HG03066 (cell line): ENCODE data around the gene CDCA7L.
A peak's percentile ranks its signal among the peaks of the same experiment; 100 is the strongest.
"Not testable (repeated sequence)": the region's sequence is repeated elsewhere in the genome, so short reads cannot be mapped to it uniquely, and the experiment has no call there.

Experiments used
- ATAC-seq: cut with Tn5 transposase; IDR thresholded peaks from one replicate; pipeline ENCODE4 v1.9.1; 2021; ENCODE audit warnings: low read depth; ENCODE audit not compliant: unreplicated experiment

Gene CDCA7L

DNA sequence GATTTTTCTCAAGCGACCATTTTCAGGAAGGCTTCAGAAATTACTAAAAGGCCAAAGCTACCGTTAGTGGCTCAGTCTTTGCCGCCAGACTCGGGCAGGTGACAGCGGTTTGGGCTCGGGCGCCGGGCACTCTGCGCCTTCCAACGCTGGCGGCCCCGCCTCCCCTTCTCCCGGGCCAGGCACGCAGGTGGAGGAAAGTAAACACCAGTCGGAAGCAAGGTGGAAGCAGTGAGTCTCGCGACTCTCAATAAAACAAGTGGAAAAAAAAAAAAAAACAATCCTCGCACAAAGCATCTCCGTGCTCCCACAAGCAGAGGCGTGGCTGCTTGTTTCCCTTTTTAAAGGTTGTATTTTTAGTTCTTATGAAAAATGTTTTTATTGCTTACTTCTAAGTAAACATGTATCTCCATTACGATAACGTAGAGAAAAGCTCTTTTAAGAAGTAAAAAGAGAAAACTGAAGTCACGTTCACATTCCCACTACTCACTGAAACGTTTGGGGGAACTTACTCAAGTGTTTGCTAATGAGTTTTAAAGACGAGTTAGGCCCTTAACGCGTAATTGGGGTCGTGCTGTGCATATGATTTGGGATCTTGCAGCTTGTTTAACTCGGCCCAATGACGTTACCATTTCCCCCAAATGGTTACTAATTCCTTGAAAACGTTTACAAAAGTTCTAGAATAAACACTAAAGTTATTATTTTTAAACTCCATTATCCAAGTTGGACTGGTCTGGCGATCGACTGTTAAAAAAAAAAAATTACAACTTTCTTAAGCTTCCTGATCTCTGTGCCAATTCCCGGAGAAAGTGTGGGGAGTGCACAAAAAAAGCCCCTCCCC is 864 bp downstream of the CDCA7L start:
- no peak for ATAC-seq

DNA sequence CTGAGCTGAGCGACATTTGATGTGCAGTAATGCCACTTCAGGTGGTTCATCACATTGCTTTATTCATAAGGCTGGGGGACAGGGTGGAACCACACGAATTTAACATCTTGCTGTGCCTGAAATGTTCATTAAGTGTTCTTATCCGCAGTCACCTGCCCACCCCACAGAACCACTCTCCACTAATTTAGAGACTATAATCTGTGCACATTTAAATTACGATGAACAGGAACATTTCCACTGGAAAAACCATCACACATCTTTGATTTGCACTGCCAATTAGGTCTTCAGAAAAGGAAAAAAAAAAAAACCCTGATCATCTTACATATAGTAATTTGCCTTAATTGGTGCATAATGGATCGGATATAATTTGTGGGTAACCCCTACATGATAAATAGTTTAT is 2.3 kb downstream of the CDCA7L start:
- no peak for ATAC-seq

DNA sequence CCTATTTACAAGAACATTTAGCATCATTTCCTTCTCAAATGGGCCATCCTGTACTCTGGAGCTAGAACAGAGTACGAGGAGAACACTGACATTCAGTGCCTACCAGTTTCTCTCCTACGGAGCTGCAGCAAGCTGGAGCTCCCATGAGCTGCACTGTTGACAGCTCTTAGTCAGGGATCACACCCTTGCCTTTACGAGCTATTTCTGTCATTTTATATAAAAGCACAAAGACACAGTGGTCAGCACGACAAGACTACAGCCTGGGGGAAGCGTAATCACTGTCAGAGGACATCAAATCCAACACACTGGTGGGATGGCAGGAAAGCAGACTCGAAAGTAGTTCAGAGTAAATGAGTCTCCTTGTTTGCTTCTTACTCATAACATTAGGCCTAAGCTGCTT is 2.7 kb downstream of the CDCA7L start:
- ATAC-seq, result no peak

DNA sequence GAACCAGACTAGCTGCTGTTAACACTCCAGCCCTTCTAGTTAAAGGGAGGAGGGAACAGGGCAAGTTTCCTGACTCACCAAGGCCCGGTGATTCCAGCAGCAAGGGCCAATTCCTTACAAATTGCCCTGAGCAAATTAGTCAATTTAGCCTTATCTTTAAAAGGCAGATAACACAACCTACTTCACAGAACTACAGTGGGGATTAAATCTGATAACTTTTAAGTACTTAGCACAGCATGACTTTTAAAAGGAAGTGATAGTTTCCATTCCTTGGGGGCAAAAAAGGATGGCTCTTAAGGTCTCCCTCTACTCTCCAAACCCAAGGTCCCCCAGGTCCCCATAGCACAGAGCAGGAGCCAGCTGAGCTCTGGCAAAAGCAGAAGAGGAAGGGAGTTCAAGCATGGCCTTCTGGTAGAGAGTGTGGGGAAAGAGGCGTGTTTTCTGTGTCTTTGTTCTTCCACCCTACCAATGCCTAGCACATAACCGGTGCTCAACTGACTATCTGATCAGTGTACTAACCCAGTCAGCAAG is 4.0 kb downstream of the CDCA7L start:
- ATAC-seq, result peak; percentile 16

DNA sequence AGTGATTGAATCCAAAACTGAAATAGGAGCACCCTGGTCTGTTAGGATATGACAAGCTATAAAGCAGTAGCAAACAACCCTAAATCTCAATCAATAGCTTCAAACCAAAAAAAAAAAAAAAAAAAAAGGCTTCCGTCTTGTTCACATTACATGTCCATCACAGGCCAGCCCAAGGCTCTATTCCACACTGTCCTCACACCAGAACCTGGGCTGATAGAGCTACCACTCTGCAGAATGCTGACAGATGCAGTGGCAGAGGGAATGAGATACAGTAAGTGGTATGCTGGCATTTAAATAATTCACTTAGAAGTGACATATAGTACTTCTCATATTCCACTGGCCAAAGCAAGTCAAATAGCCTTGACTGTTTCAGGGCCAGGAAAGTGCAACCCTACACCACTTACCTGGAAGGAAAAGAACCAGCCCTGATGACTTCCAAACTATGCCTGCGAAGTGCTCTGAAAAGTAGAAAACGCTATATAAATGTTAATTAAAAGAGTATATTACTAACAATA is 5.8 kb downstream of the CDCA7L start:
- ATAC-seq, result peak; percentile 1

DNA sequence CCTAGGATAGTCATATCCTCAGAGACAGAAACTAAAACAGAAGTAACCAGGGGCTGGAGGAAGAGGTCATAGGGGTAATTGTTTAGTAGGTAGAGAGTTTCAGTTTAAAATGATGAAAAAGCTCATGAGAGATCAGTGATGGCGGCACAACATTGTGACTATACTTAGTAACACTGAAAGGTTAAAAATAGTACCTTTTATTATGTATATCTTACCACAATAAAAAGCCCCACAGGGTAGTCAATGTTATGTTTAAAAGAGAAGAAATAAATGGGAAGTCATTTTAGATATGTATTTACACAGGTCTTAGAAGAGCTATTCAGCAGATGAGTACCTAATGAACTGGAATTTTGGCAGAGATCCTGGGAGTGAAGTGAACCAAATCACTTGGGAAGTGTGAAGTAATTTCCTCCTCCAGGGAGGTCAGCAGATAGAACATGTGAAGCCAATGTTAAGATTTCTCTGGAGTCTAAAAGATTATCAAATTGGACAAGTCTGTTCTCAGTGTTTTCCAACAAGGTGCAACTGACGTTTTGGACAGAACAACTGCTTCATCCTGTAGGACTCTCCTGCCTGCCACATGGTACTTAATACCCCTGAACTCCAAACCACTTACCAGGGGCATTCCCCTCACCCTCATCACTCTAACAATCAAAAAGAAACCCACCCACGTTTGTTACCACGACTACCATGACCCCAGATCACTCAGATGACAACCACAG is 6.4 kb downstream of the CDCA7L start:
- peak; percentile 51 for ATAC-seq

DNA sequence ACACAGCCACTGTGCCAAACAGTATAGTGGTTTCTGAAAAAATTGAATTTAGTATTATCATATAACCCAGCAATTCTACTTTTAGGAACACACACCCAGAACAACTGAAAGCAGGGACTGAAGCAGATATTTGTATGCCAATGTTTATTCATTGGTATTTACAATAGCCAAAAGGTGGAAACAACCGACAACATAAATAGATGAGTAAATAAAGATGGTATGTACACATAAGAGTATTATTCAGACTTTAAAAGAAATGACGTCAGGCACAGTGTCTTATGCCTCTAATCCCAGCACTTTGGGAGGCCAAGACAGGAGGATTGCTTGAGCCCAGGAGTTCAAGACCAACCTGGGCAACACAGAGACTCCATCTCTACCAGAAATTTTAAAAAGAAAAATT is 7.2 kb downstream of the CDCA7L start:
- ATAC-seq, result no peak

DNA sequence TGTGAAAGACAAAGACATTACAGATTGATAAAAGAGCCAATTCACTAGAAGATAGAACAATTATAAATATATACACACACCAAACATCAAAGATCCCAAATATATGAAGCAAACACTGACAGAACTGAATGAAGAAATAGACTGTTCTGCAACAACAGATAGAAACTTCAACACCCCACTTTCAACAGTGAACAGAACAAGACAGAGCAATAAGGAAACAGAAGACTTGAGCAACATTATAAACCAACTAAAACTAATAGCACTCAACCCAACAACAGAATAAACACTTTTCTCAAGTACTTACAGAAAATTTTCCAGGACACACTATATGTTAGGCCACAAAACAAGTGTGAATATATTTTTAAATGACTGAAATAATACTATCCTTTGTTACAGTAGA is 10.9 kb downstream of the CDCA7L start:
- no peak for ATAC-seq

DNA sequence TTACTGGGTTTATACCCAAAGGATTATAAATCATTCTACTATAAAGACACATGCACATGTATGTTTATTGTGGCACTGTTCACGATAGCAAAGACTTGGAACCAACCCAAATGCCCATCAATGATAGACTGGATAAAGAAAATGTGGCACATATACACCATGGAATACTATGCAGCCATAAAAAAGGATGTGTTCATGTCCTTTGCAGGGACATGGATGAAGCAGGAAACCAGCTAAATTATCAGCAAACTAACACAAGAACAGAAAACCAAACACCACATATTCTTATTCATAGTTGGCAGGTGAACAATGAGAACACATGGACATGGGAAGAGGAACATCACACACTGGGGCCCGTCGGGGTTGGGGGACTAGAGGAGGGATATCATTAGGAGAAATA is 12.4 kb downstream of the CDCA7L start:
- ATAC-seq, result not testable (repeated sequence)

DNA sequence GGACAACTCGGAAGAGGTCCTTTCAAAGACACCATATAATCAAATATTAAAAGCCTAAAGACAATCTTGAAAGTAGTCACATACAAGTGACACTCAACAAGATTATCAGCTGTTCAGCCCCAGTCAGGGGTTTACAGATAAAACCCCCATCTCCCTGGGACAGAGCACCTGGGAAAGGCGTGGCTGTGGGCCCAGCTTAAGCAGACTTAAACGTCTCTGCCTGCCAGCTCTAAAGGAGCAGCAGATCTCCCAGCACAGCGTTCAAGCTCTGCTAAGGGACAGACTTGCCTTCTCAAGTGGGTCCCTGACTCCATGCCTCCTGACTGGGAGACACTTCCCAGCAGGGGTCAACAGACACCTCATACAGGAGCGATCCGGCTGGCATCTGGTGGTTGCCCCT is 18.0 kb downstream of the CDCA7L start:
- ATAC-seq, result no peak

DNA sequence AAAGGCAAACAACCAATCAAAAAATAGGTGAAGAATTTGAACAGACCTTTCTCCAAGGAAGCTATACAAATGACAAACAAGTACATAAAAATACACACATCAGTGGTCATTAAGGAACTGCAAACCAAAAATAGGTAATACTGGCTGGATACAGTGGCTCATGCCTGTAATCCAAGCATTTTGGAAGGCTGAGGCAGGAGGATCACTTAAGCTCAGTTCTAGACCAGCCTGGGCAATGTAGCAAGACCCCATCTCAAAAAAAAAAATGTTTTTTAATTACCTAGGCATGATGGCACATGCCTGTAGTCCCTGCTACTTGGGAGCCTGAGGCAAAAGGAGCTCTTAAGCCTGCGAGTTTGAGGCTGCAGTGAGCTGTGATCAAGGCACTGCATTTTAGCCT is 19.3 kb downstream of the CDCA7L start:
- no peak for ATAC-seq

DNA sequence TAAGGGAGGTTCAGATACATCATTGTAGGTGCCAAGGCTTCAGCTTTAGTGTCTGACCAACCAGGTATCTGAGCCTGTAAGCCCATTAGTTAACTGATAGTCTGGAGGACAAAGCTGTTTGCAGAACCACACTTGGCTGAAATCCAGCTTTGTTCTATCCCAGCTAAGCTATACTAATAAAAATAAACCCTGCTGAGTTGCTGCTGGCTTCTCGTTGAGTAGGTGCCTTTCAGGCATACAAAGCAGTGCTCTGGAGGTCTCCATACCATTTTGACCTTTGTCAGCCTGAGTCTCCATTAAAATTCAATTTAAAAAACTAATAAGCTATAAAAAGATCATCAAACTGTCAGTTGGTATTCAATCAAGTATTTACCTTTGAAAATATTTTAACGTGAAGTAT is 22.0 kb downstream of the CDCA7L start:
- no peak for ATAC-seq

DNA sequence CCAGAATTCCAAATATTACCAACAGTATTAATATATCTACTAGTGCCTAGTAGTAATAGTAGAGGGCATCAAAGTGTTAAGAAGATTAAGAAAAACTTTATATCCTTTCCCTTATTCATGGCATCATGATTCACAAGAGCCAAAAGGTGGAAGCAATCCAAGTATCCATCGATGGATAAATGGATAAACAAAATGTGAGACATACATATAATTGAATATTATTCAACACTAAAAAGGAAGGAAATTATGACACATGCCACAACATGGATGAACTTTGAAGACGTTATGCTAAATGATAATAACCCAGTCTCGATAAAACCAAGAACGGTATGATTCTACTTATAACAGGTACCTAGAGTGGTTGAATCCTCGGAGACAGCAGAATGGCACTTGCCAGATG is 23.1 kb downstream of the CDCA7L start:
- no peak for ATAC-seq

DNA sequence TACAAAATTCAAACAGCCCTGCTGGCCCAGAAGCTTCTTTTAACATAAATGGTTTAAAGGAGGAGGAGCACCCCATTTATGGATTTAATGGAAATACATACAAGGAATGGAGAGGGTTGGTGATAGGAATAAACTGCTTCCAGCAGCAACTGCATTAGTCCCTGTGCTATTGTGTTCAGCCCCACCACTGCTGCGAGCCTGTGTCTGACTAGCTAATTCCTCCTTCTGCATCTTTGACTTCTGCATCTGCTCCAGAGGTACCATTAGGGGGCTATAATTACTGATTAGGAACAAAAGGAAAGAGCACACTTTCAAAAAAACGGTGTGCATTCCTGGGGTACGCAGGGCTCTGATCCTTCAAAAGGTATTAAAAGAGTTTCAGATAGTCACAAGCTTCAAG is 24.8 kb downstream of the CDCA7L start:
- no peak for ATAC-seq

DNA sequence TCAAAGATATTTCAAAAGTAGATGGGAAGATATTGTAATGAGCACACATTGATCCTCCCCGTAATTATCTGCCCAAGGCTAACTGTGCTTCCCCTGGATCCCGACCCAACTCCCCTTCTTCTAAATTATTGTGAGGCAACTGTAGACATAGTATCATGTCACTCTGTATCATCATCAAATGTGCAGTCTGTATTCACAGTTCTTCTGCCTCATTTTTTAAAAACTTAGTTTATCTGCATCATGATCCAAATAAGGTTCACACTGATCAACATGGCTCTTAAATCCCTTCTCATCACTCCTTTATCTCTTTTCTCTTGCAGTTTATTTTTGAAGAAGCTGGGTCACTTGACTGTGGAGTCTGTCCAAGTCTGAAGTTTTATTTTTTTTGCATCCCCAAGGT is 27.5 kb downstream of the CDCA7L start:
- ATAC-seq, result no peak

DNA sequence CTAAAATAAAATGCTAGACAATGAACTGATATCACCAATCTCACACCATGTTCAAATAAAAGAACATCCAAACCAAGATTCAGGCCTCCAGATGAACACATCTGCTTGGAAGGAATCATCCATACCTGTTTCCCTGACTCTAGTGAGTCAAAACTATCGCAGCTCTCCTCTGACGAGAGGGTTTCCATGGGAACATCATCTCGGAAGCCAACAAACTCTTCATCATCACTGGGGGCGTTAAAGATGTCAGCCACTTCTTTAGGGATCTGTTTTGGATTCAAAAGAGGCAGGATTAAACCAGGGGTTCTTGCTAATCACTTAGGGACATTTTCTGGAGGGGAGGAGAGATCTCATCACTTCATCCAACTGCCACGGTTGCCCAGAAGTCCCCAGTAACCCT is 29.1 kb downstream of the CDCA7L start:
- no peak for ATAC-seq

DNA sequence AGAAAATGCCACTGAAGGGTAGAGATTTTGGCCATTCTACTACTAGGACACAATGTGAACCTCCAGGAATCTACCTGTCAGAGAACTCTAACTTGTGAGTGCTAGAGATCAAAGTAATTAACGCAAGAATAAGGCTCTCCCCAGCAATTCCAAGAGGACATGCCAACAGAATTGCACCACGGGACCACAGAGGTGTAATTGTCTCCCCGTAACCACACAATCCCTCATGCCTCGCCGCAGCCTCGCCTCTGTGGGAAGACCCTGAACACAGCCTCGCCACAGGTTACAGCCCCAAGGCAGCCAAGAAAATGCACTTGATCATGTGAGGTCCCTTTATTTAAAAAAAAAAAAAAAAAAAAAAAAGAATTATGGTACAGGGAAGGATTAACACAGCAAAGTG is 29.5 kb downstream of the CDCA7L start:
- ATAC-seq, result no peak

DNA sequence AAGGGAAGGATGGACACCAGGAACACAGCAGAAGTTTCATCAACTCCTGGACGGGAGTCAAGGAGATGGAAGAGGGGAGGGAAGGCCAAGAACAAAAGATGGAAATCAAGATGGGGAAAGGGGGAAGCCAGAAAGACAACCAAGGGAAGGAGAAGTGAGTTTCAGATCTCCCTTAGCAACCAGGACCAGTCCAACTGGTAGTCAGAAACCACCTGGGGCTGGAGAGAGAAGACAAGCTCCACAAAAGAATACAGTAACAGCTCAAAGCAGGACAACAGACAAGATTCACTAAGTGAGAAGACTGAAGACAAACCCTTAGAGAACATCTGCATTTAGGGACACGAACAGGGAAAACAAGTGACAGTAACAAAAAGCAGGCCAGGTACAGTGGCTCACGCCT is 30.6 kb downstream of the CDCA7L start:
- no peak for ATAC-seq

DNA sequence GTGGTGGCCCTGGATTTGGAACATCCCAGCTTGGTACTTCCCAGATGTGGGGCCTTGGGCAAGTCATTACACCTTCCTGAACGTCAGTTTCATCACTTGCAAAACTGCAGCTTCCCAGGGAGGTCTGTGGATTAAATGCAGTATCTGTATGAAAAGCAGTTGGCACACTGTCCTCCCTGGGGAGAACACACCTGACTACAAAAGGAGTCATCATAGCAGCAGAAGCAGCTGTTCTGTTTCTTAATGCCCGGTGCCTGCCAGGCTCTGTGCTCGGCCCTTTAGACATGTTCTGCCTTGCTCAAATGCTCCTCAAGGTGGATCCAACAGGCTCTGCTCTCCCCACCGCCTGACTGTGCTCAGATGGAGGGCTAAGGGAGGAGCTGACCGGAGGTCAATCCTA is 31.0 kb downstream of the CDCA7L start:
- no peak for ATAC-seq

DNA sequence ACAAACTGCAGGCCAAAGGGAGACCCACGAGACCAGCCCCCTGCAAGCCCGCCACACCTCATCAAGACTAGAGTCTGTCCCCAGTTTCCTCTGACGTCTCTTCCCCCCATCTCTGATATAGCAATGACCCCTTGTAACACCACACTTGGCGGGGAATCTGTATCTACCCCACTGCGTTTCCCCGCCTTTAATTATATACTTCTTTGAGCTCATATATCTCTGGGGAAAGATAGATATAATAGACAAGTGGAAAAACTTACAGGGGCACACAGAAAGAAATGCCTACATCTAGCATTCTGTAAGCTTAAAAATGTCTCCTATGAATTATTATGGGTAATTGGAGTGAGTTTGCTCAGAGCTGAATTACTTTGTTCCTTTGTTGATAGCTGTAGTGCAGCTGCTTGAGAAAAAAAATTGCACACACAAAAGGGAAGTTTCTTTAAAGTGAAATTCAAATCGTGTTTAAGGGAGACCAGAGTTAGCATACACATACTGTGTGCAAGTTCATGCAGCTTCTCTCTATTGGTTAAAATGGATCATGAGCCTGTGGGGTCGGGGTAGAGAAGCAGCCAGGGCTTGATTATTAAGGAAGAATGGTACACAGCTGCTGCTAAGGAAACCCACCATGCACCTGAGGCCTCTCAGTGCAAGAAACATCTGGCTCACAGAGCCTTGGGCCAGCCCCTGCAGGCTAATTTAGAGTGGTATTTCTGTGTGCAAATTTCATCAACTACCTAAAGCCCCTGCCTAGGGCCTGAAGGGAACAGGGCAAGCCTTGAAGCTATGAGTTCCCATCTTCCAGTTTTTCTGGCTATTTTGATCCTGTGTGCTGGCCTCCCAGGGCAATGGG is 32.5 kb downstream of the CDCA7L start:
- no peak for ATAC-seq

DNA sequence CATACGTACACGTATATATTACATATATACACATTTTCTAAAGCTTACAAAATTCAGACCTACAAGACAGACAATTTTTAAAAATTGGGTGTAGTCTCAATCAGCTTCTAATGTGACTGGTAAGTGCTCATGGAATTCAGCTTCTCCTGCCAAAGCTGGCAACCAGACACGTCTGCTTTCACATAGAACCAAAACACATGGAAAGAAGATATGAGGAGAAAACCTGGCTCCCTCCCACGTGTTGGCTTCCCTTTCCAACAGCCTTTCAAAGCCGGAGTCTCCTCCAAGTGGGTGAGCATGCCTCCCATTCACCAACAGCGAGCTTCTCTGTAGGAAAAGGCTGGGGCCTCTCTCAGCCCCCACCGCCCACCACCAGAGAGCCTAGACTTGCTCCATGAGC is 33.4 kb downstream of the CDCA7L start:
- ATAC-seq, result no peak
